ENCODE measurements around the gene NR1H3.
"Not testable (repeated sequence)": the region's sequence is repeated elsewhere in the genome, so short reads cannot be mapped to it uniquely, and the experiment has no call there.

Gene NR1H3

GRCh38 chr11:47305734-47306483 lies 48.1 kb downstream of the NR1H3 start:
- no peak for DNase-seq (ENCODE audit: low read depth in 2 of 2)

- DNase-seq (ENCODE audit: low read depth in 2 of 2): no peak
These were observed 48.7 kb downstream of the NR1H3 start for GRCh38 chr11:47306484-47306844.

GRCh38 chr11:47308050-47308823 lies 50.4 kb downstream of the NR1H3 start:
- DNase-seq (ENCODE audit: low read depth in 2 of 2): no peak

- DNase-seq (ENCODE audit: low read depth in 2 of 2): no peak
These were observed 57.2 kb downstream of the NR1H3 start for GRCh38 chr11:47314992-47315391.

- DNase-seq (ENCODE audit: low read depth in 2 of 2): not testable (repeated sequence)
These were observed 58.7 kb downstream of the NR1H3 start for GRCh38 chr11:47316501-47316900.

GRCh38 chr11:47317064-47317828 lies 59.5 kb downstream of the NR1H3 start:
- no peak for DNase-seq (ENCODE audit: low read depth in 2 of 2)

- no peak for DNase-seq (ENCODE audit: low read depth in 2 of 2)
These were observed 60.4 kb downstream of the NR1H3 start for GRCh38 chr11:47318166-47318565.
